A172 (cell line): ENCODE data around the gene PTGIS. TPM values are rescaled to one million over a fixed set of nuclear protein-coding genes. Genes with fewer than 3 reads are reported as not detected.

Source experiments
- DNase-seq: peaks from one replicate; pipeline ENCODE4 v3.0.0-alpha.2; 2015; ENCODE audit warnings: low spot score
- total RNA-seq: library from RNA; depleted of rRNA; stranded (reverse); fragments of >200 nt; shearing (Covaris generic); gene quantifications from 2 replicates; pipeline ENCODE4 v1.2.3, GENCODE V29; 2014

Gene PTGIS
- total RNA-seq, 1 experiment from 2014 or later = 0.07 TPM

GRCh38 chr20:49529470-49529869 lies 38.5 kb downstream of the PTGIS start:
- no peak for DNase-seq

GRCh38 chr20:49526568-49526967 lies 41.4 kb downstream of the PTGIS start:
- DNase-seq = no peak

GRCh38 chr20:49526056-49526455 lies 41.9 kb downstream of the PTGIS start:
- no peak for DNase-seq

- no peak for DNase-seq
Measured at GRCh38 chr20:49523767-49524360, 44.1 kb downstream of the PTGIS start.

- DNase-seq = no peak
Measured at GRCh38 chr20:49521356-49521755, 46.6 kb downstream of the PTGIS start.

GRCh38 chr20:49519777-49520359 lies 48.1 kb downstream of the PTGIS start:
- no peak for DNase-seq

GRCh38 chr20:49519212-49519712 lies 48.7 kb downstream of the PTGIS start:
- no peak for DNase-seq

- no peak for DNase-seq
Measured at GRCh38 chr20:49518576-49518975, 49.4 kb downstream of the PTGIS start.

- no peak for DNase-seq
Measured at GRCh38 chr20:49517805-49518100, 50.2 kb downstream of the PTGIS start.

- DNase-seq = peak; percentile 52
Measured at GRCh38 chr20:49516916-49517804, 50.8 kb downstream of the PTGIS start.

GRCh38 chr20:49515586-49515985 lies 52.4 kb downstream of the PTGIS start:
- DNase-seq = no peak

GRCh38 chr20:49513517-49513916 lies 54.4 kb downstream of the PTGIS start:
- no peak for DNase-seq

GRCh38 chr20:49513009-49513408 lies 54.9 kb downstream of the PTGIS start:
- no peak for DNase-seq

- no peak for DNase-seq
Measured at GRCh38 chr20:49511788-49512525, 56.0 kb downstream of the PTGIS start.

- peak; percentile 89 for DNase-seq
Measured at GRCh38 chr20:49510562-49511122, 57.3 kb downstream of the PTGIS start.

- DNase-seq = peak; percentile 62
Measured at GRCh38 chr20:49508435-49509199, 59.3 kb downstream of the PTGIS start.

- no peak for DNase-seq
Measured at GRCh38 chr20:49507741-49508434, 60.0 kb downstream of the PTGIS start.

GRCh38 chr20:49505518-49505917 lies 62.4 kb downstream of the PTGIS start:
- peak; percentile 56 for DNase-seq

- no peak for DNase-seq
Measured at GRCh38 chr20:49503176-49503575, 64.8 kb downstream of the PTGIS start.

- peak; percentile 32 for DNase-seq
Measured at GRCh38 chr20:49501917-49502316, 66.0 kb downstream of the PTGIS start.

GRCh38 chr20:49497398-49497669 lies 70.6 kb downstream of the PTGIS start:
- DNase-seq = no peak
